ENCODE results near the gene CHST12.

CHST12 gene

DNA sequence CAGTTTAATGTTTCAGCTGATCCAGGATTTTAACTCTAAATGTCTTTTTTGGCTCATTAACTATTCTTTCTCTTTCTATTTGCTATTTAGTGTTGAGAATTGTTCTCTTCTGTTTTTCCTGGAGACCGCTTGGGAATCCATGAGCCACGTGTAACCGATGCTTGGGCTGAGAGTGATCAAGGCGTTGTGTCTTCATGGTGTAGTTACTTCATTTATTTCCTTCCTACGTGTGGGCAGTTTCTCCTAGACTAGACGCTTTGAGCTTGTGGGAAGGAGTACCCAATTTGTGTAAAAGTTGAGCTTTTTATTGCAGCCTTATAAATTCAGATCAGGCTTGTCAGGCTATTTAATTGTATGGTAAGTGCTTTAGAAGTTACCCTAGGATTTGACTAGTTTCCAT, 45.8 kb upstream of the CHST12 start:
- H3K4me2 ChIP-seq (ENCODE audit: low read length) = peak overlapping the region; percentile 61

GRCh38 chr7:2358968-2359527, 44.4 kb upstream of the CHST12 start:
- Histone ChIP-seq H3K36me3 (ENCODE audit: control insufficient read depth, low read length) (peaks cover 86% of the 10 kb centered on the region), H3K9me2 (replicated peaks; ENCODE audit: control insufficient read depth, low read length) (no peaks in the 10 kb centered on the region), H3K27me3 (ENCODE audit: control insufficient read depth, low read length) (no peaks in the 10 kb centered on the region), H3K4me2 (ENCODE audit: low read length) (no peak overlapping the region), H3K27ac (ENCODE audit: low read depth, low read length) (no peak overlapping the region), H3K4me3 (ENCODE audit: low read length) (no peak overlapping the region), H3K9me3 (ENCODE audit: control insufficient read depth, insufficient read depth, low read length) (no peaks in the 10 kb centered on the region), H3K79me2 (ENCODE audit: control insufficient read depth, low read length) (peaks cover 90% of the 10 kb centered on the region), H3F3A (ENCODE audit: control insufficient read depth, insufficient read depth) (peaks cover 10% of the 10 kb centered on the region), H3K4me1 (ENCODE audit: control insufficient read depth, low read length) (peaks cover 21% of the 10 kb centered on the region), H4K20me1 (ENCODE audit: control insufficient read depth, insufficient read depth, low read depth, low read length) (peaks cover 45% of the 10 kb centered on the region)
- TF ChIP-seq EZH2phosphoT487 (IDR thresholded peaks at IDR 0.05; ENCODE audit: borderline replicate concordance, low read length) = no peak
- TF ChIP-seq, protein P1, sequence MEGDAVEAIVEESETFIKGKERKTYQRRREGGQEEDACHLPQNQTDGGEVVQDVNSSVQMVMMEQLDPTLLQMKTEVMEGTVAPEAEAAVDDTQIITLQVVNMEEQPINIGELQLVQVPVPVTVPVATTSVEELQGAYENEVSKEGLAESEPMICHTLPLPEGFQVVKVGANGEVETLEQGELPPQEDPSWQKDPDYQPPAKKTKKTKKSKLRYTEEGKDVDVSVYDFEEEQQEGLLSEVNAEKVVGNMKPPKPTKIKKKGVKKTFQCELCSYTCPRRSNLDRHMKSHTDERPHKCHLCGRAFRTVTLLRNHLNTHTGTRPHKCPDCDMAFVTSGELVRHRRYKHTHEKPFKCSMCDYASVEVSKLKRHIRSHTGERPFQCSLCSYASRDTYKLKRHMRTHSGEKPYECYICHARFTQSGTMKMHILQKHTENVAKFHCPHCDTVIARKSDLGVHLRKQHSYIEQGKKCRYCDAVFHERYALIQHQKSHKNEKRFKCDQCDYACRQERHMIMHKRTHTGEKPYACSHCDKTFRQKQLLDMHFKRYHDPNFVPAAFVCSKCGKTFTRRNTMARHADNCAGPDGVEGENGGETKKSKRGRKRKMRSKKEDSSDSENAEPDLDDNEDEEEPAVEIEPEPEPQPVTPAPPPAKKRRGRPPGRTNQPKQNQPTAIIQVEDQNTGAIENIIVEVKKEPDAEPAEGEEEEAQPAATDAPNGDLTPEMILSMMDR (IDR thresholded peaks at IDR 0.05; ENCODE audit: low read depth, low read length, poor library complexity, severe bottlenecking) = no peak

More for the DNA sequence above, 45.8 kb upstream of the CHST12 start:
- peak overlapping the region; percentile 75; the same call in 1 of the 2 replicates for H3K4me3 ChIP-seq (ENCODE audit: low read length)
- H3K4me1 ChIP-seq (ENCODE audit: control insufficient read depth, low read length) = peaks cover 34% of the 10 kb centered on the region
- peaks cover 45% of the 10 kb centered on the region for H4K20me1 ChIP-seq (ENCODE audit: control insufficient read depth, insufficient read depth, low read depth, low read length)
- no peak overlapping the region for H3K27ac ChIP-seq (ENCODE audit: low read depth, low read length)
- peaks cover 71% of the 10 kb centered on the region for H3K36me3 ChIP-seq (ENCODE audit: control insufficient read depth, low read length)
- no peaks in the 10 kb centered on the region for H3K9me2 ChIP-seq (replicated peaks; ENCODE audit: control insufficient read depth, low read length)
- peaks cover 91% of the 10 kb centered on the region for H3K79me2 ChIP-seq (ENCODE audit: control insufficient read depth, low read length)
- no peaks in the 10 kb centered on the region for H3K9me3 ChIP-seq (ENCODE audit: control insufficient read depth, insufficient read depth, low read length)
- no peaks in the 10 kb centered on the region for H3K27me3 ChIP-seq (ENCODE audit: control insufficient read depth, low read length)
- peaks cover 4% of the 10 kb centered on the region; the same call in 1 of the 2 replicates for H3F3A ChIP-seq (ENCODE audit: control insufficient read depth, insufficient read depth)
- TF ChIP-seq, protein P1 (IDR thresholded peaks at IDR 0.05; ENCODE audit: low read depth, low read length, poor library complexity, severe bottlenecking) = no peak
- TF ChIP-seq EZH2phosphoT487 (IDR thresholded peaks at IDR 0.05; ENCODE audit: borderline replicate concordance, low read length) = no peak

- TF ChIP-seq, protein P1 (IDR thresholded peaks at IDR 0.05; ENCODE audit: low read depth, low read length, poor library complexity, severe bottlenecking) = no peak
- no peak for TF ChIP-seq EZH2phosphoT487 (IDR thresholded peaks at IDR 0.05; ENCODE audit: borderline replicate concordance, low read length)
- no peak overlapping the region for H3K4me3 ChIP-seq (ENCODE audit: low read length)
- no peaks in the 10 kb centered on the region for H3K9me3 ChIP-seq (ENCODE audit: control insufficient read depth, insufficient read depth, low read length)
- no peak overlapping the region for H3K4me2 ChIP-seq (ENCODE audit: low read length)
- H3K27me3 ChIP-seq (ENCODE audit: control insufficient read depth, low read length) = no peaks in the 10 kb centered on the region
- peaks cover 91% of the 10 kb centered on the region for H3K36me3 ChIP-seq (ENCODE audit: control insufficient read depth, low read length)
- H3K4me1 ChIP-seq (ENCODE audit: control insufficient read depth, low read length) = peaks cover 21% of the 10 kb centered on the region
- peaks cover 13% of the 10 kb centered on the region for H3F3A ChIP-seq (ENCODE audit: control insufficient read depth, insufficient read depth)
- H4K20me1 ChIP-seq (ENCODE audit: control insufficient read depth, insufficient read depth, low read depth, low read length) = peaks cover 49% of the 10 kb centered on the region
- no peak overlapping the region for H3K27ac ChIP-seq (ENCODE audit: low read depth, low read length)
- H3K79me2 ChIP-seq (ENCODE audit: control insufficient read depth, low read length) = peaks cover 93% of the 10 kb centered on the region
- no peaks in the 10 kb centered on the region for H3K9me2 ChIP-seq (replicated peaks; ENCODE audit: control insufficient read depth, low read length)
Observed at GRCh38 chr7:2359610-2360009, 43.8 kb upstream of the CHST12 start.
